ENCODE measurements around the gene THOC5. TPM values are rescaled to one million over a fixed set of nuclear protein-coding genes. Genes with fewer than 3 reads are reported as not detected.

The THOC5 gene
- total RNA-seq: 40.5 and 49.5 TPM in 2 replicates

GRCh38 chr22:29553351-29554224 is at the start of gene THOC5:
THOC5 (minus strand) TSS chr22:29553757; CDS start chr22:29549147, 4,610 bp downstream.

GRCh38 chr22:29479417-29480261 is 73.9 kb downstream of the THOC5 start, which contains the start of gene NEFH:
NEFH (plus strand) TSS chr22:29480218; CDS start chr22:29480263, 45 bp downstream.

Other genes with a start within 250 kb of the THOC5 start
- 16.1 and 17.5 TPM in 2 replicates for gene GAS2L1, start 247.1 kb downstream of the THOC5 start, total RNA-seq
- under 0.01 TPM in 1 of 2 replicates, not detected in the other for gene RASL10A, start 238.1 kb downstream of the THOC5 start, total RNA-seq
- gene AP1B1, start 165.2 kb downstream of the THOC5 start, total RNA-seq: 53.8 and 103 TPM in 2 replicates
- gene RFPL1, start 115.2 kb downstream of the THOC5 start, total RNA-seq: not detected in 2 replicates
- gene NEFH, start 73.5 kb downstream of the THOC5 start, total RNA-seq: 0.39 and 0.43 TPM in 2 replicates
- 53.8 and 71.9 TPM in 2 replicates for gene NIPSNAP1, start 27.4 kb upstream of the THOC5 start, total RNA-seq
- 47.5 and 96.3 TPM in 2 replicates for gene NF2, start 49.9 kb upstream of the THOC5 start, total RNA-seq
- under 0.01 TPM in 2 replicates for gene CABP7, start 166.2 kb upstream of the THOC5 start, total RNA-seq
- 12.1 and 14.9 TPM in 2 replicates for gene ZMAT5, start 213.2 kb upstream of the THOC5 start, total RNA-seq
- gene UQCR10, start 213.6 kb upstream of the THOC5 start, total RNA-seq: 60.1 and 82.6 TPM in 2 replicates

All from placental epithelial cell (primary cell).